ENCODE measurements around the gene KIF2C.
"Not testable (repeated sequence)": the region's sequence is repeated elsewhere in the genome, so short reads cannot be mapped to it uniquely, and the experiment has no call there.

Gene KIF2C

DNA sequence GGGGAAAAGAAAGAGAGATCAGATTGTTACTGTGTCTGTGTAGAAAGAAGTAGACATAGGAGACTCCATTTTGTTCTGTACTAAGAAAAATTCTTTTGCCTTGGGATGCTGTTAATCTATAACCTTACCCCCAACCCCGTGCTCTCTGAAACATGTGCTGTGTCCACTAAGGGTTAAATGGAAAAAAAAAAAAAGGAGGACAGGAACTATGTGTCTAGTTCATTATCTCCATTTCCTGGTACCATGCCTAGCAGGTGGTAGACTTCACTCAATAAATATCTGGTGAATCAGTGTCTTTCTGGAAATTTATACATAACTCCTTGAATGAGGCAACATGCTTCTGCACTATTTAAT lies 707 bp upstream of the KIF2C start:
- no CpG with 5 or more reads among the region's 1 CpG for WGBS
- DNase-seq; H2BK12ac ChIP-seq (ENCODE audit: low read length in 2 of 2); H3K9me3 ChIP-seq (ENCODE audit: control insufficient read depth, low read length); H3K14ac ChIP-seq (ENCODE audit: low read length in 2 of 2); H3K4me1 ChIP-seq (ENCODE audit: control insufficient read depth, insufficient read depth, low read depth, low read length); H2BK15ac ChIP-seq (ENCODE audit: low read depth, poor library complexity, severe bottlenecking); H2AFZ ChIP-seq (ENCODE audit: low read depth, low read length); H3K4ac ChIP-seq (ENCODE audit: low read depth in 1 of 2, low read length in 2 of 2); H2AK5ac ChIP-seq (ENCODE audit: low read length, severe bottlenecking); H3K27me3 ChIP-seq (ENCODE audit: control insufficient read depth in 1 of 2, insufficient read depth in 1 of 2, low read length in 2 of 2); H2BK5ac ChIP-seq (ENCODE audit: low read depth, low read length, poor library complexity, severe bottlenecking); H3K23ac ChIP-seq (ENCODE audit: low read length in 2 of 2); H3K36me3 ChIP-seq (ENCODE audit: control insufficient read depth in 1 of 2, insufficient read depth in 2 of 2, low read depth in 1 of 2, low read length in 2 of 2); H4K8ac ChIP-seq (ENCODE audit: low read length); H4K91ac ChIP-seq (ENCODE audit: low read length); H3K18ac ChIP-seq (ENCODE audit: low read depth in 1 of 2, low read length in 2 of 2): not testable (repeated sequence)
- Histone ChIP-seq H3K9ac (ENCODE audit: low read length) (peak overlapping the region; percentile 96), H3K4me3 (ENCODE audit: insufficient read depth in 1 of 2, low read depth in 1 of 2, low read length in 2 of 2) (peak overlapping the region in 1 of 2 experiments; percentile 99), H2BK120ac (ENCODE audit: low read depth, low read length) (peak overlapping the region; percentile 51), H3K4me2 (ENCODE audit: low read length, poor library complexity, severe bottlenecking) (peak overlapping the region; percentile 88), H3K79me1 (replicated peaks; ENCODE audit: low read length, poor library complexity, severe bottlenecking) (peaks cover 15% of the 10 kb centered on the region), H3K27ac (ENCODE audit: low read length, poor library complexity, severe bottlenecking) (peak overlapping the region; percentile 86)

DNA sequence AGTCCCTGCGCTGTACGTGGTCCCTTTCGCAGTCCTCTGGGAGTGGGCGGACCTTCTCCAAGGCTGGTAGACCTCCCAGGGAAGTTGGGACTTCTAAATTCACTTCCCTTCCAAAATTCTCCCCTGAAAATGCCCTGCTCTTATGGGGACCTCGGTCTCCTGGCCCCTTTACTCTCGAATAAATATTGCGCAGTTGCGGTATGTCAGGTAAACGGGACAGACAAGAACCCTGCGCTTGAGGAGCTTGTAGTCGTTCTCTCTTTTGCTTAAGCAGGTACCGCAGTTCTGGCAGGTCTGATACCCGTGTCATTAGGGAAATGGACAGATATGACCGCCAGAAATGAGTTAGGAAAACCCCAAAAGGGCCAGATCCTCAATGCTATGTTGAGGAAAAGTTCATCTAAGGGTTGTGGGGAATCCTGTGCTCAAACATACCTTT lies 561 bp downstream of the KIF2C start:
- H4K8ac ChIP-seq (ENCODE audit: low read length): no peak overlapping the region

DNA sequence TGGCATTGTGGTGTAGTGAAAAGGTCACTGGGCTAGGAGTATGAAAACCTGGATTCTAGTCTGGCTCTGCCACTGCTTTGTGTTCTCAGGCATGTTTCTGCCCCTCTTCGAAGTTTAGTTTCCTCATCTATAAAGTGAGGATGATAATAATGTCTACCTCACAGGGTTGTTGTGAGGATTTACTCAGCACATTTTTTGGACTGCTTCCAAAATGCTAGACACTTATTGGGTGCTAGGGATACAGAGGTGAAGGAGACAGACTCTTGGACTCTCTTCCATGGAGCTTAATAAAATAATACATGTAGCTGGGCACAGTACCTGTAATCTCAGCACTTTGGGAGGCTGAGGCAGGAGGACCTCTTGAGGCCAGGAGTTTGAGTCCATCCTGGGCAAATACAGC lies 3.6 kb downstream of the KIF2C start:
- Histone ChIP-seq H3K4me2 (ENCODE audit: low read length, poor library complexity, severe bottlenecking) (no peak overlapping the region), H2BK12ac (ENCODE audit: low read length in 2 of 2) (no peak overlapping the region), H3K27me3 (ENCODE audit: control insufficient read depth in 1 of 2, insufficient read depth in 1 of 2, low read length in 2 of 2) (no peaks in the 10 kb centered on the region), H3K4me1 (ENCODE audit: control insufficient read depth, insufficient read depth, low read depth, low read length) (peaks cover 6% of the 10 kb centered on the region), H3K36me3 (ENCODE audit: control insufficient read depth in 1 of 2, insufficient read depth in 2 of 2, low read depth in 1 of 2, low read length in 2 of 2) (peaks cover 0 to 10% of the 10 kb centered on the region in 2 experiments), H3K9me3 (ENCODE audit: control insufficient read depth, low read length) (no peaks in the 10 kb centered on the region), H3K4ac (ENCODE audit: low read depth in 1 of 2, low read length in 2 of 2) (no peak overlapping the region), H4K8ac (ENCODE audit: low read length) (peak overlapping the region; percentile 4), H4K91ac (ENCODE audit: low read length) (no peak overlapping the region), H3K23ac (ENCODE audit: low read length in 2 of 2) (no peak overlapping the region), H3K9ac (ENCODE audit: low read length) (no peak overlapping the region), H2BK5ac (ENCODE audit: low read depth, low read length, poor library complexity, severe bottlenecking) (no peak overlapping the region), H3K4me3 (ENCODE audit: insufficient read depth in 1 of 2, low read depth in 1 of 2, low read length in 2 of 2) (no peak overlapping the region), H2BK120ac (ENCODE audit: low read depth, low read length) (no peak overlapping the region), H3K18ac (ENCODE audit: low read depth in 1 of 2, low read length in 2 of 2) (no peak overlapping the region), H3K27ac (ENCODE audit: low read length, poor library complexity, severe bottlenecking) (no peak overlapping the region), H2AFZ (ENCODE audit: low read depth, low read length) (no peak overlapping the region), H2BK15ac (ENCODE audit: low read depth, poor library complexity, severe bottlenecking) (no peak overlapping the region), H3K79me1 (replicated peaks; ENCODE audit: low read length, poor library complexity, severe bottlenecking) (peaks cover 33% of the 10 kb centered on the region), H2AK5ac (ENCODE audit: low read length, severe bottlenecking) (no peak overlapping the region), H3K14ac (ENCODE audit: low read length in 2 of 2) (no peak overlapping the region)
- no peak for DNase-seq
- 100% methylated on average over 1 of the region's 1 CpG for WGBS

More for the DNA sequence above, 561 bp downstream of the KIF2C start:
- Histone ChIP-seq H3K4me3 (ENCODE audit: insufficient read depth in 1 of 2, low read depth in 1 of 2, low read length in 2 of 2) (peak overlapping the region; percentile 65 to 99), H3K9me3 (ENCODE audit: control insufficient read depth, low read length) (no peaks in the 10 kb centered on the region), H2BK15ac (ENCODE audit: low read depth, poor library complexity, severe bottlenecking) (no peak overlapping the region), H3K4me2 (ENCODE audit: low read length, poor library complexity, severe bottlenecking) (peak overlapping the region; percentile 91), H2BK120ac (ENCODE audit: low read depth, low read length) (no peak overlapping the region), H3K79me1 (replicated peaks; ENCODE audit: low read length, poor library complexity, severe bottlenecking) (peaks cover 22% of the 10 kb centered on the region), H3K23ac (ENCODE audit: low read length in 2 of 2) (peak overlapping the region in 1 of 2 experiments; percentile 37), H3K14ac (ENCODE audit: low read length in 2 of 2) (no peak overlapping the region), H3K18ac (ENCODE audit: low read depth in 1 of 2, low read length in 2 of 2) (no peak overlapping the region), H3K36me3 (ENCODE audit: control insufficient read depth in 1 of 2, insufficient read depth in 2 of 2, low read depth in 1 of 2, low read length in 2 of 2) (no peaks in the 10 kb centered on the region), H2AFZ (ENCODE audit: low read depth, low read length) (peak overlapping the region; percentile 94), H2BK12ac (ENCODE audit: low read length in 2 of 2) (no peak overlapping the region), H3K27ac (ENCODE audit: low read length, poor library complexity, severe bottlenecking) (no peak overlapping the region), H3K4me1 (ENCODE audit: control insufficient read depth, insufficient read depth, low read depth, low read length) (peaks cover 6% of the 10 kb centered on the region), H3K9ac (ENCODE audit: low read length) (peak overlapping the region; percentile 96), H4K91ac (ENCODE audit: low read length) (no peak overlapping the region), H2BK5ac (ENCODE audit: low read depth, low read length, poor library complexity, severe bottlenecking) (no peak overlapping the region), H3K27me3 (ENCODE audit: control insufficient read depth in 1 of 2, insufficient read depth in 1 of 2, low read length in 2 of 2) (no peaks in the 10 kb centered on the region), H2AK5ac (ENCODE audit: low read length, severe bottlenecking) (no peak overlapping the region), H3K4ac (ENCODE audit: low read depth in 1 of 2, low read length in 2 of 2) (no peak overlapping the region)
- 2% methylated on average over 14 of the region's 14 CpGs for WGBS
- no peak for DNase-seq

DNA sequence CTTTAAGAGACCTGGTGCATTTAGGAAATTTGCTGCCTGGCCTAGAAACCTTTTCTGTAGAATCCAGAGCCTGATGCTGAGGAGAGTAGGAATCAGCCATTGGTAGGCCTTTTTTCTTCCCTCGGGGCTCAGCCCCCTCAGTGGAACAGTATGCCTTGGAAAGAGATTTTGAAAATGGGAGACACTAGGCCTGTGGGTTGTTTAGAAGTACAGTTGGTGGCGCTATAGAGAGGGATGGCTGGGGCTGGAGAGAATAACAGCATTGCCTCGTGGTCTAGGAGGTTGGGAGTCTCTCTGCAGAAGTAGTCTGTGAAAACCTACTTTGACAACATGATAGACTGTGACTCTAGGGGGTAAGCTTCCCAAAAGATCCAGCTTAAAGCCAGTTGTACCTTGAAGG lies 8.2 kb downstream of the KIF2C start:
- no peak for DNase-seq
- H2BK15ac ChIP-seq (ENCODE audit: low read depth, poor library complexity, severe bottlenecking): no peak overlapping the region
- no peak overlapping the region for H3K27ac ChIP-seq (ENCODE audit: low read length, poor library complexity, severe bottlenecking)
- H4K91ac ChIP-seq (ENCODE audit: low read length): no peak overlapping the region
- no peak overlapping the region for H3K9ac ChIP-seq (ENCODE audit: low read length)
- H2AFZ ChIP-seq (ENCODE audit: low read depth, low read length): no peak overlapping the region
- peaks cover 6 to 23% of the 10 kb centered on the region in 2 experiments for H3K36me3 ChIP-seq (ENCODE audit: control insufficient read depth in 1 of 2, insufficient read depth in 2 of 2, low read depth in 1 of 2, low read length in 2 of 2)
- H2BK120ac ChIP-seq (ENCODE audit: low read depth, low read length): no peak overlapping the region
- no peak overlapping the region for H3K4ac ChIP-seq (ENCODE audit: low read depth in 1 of 2, low read length in 2 of 2)
- H3K27me3 ChIP-seq (ENCODE audit: control insufficient read depth in 1 of 2, insufficient read depth in 1 of 2, low read length in 2 of 2): no peaks in the 10 kb centered on the region
- WGBS: 90% methylated on average over 3 of the region's 3 CpGs
- H2AK5ac ChIP-seq (ENCODE audit: low read length, severe bottlenecking): no peak overlapping the region
- H3K4me1 ChIP-seq (ENCODE audit: control insufficient read depth, insufficient read depth, low read depth, low read length): no peaks in the 10 kb centered on the region
- peaks cover 31% of the 10 kb centered on the region for H3K79me1 ChIP-seq (replicated peaks; ENCODE audit: low read length, poor library complexity, severe bottlenecking)
- no peak overlapping the region for H3K14ac ChIP-seq (ENCODE audit: low read length in 2 of 2)
- no peaks in the 10 kb centered on the region for H3K9me3 ChIP-seq (ENCODE audit: control insufficient read depth, low read length)
- no peak overlapping the region for H2BK12ac ChIP-seq (ENCODE audit: low read length in 2 of 2)
- no peak overlapping the region for H4K8ac ChIP-seq (ENCODE audit: low read length)
- H3K4me3 ChIP-seq (ENCODE audit: insufficient read depth in 1 of 2, low read depth in 1 of 2, low read length in 2 of 2): no peak overlapping the region
- no peak overlapping the region for H3K23ac ChIP-seq (ENCODE audit: low read length in 2 of 2)
- no peak overlapping the region for H2BK5ac ChIP-seq (ENCODE audit: low read depth, low read length, poor library complexity, severe bottlenecking)
- no peak overlapping the region for H3K4me2 ChIP-seq (ENCODE audit: low read length, poor library complexity, severe bottlenecking)
- no peak overlapping the region for H3K18ac ChIP-seq (ENCODE audit: low read depth in 1 of 2, low read length in 2 of 2)

Data from mesenchymal stem cell (in vitro differentiated cells and primary cell).